HepG2 (cell line): ENCODE measurements around the gene FRAS1. TPM values are rescaled to one million over a fixed set of nuclear protein-coding genes. Genes with fewer than 3 reads are reported as not detected.

ENCODE experiments used
- ATAC-seq: fragments of 200-7000 bp; cut with Tn5 transposase; 3 replicates; pipeline ENCODE4 v1.9.1; 2020; ENCODE audit warnings: mild to moderate bottlenecking, moderate library complexity
- BruUV-seq: library from RNA; stranded (reverse); fragments of 400-500 nt; replicated peaks from 2 replicates; lab custom pipeline; 2021; lab: Mats Ljungman, UMichigan
- CTCF ChIA-PET: fragments of 300-600 bp; formaldehyde crosslinking; extraction: SDS; loops from one replicate; lab custom pipeline; 2021; ENCODE audit warnings: low total read pairs, inconsistent platforms, low intra/inter-chr PET ratio; lab: Yijun Ruan, JAX
- POLR2A ChIA-PET: fragments of 350-600 bp; sonication (Branson Sonifier 250); formaldehyde crosslinking; loops from one replicate; lab custom pipeline; 2020; ENCODE audit warnings: antibody characterized with exemption, inconsistent platforms; lab: Yijun Ruan, JAX
- DNase-seq: peaks from one replicate; pipeline ENCODE4 v3.0.0-alpha.2; 2015; ENCODE audit warnings: low spot score
- FAIRE-seq: peaks from 3 replicates; lab custom pipeline; 2011; peaks lifted over from hg19 to GRCh38; lab: Jason Lieb, UNC
- H2AFZ ChIP-seq: one replicate; pipeline ENCODE4 v1.6.1; 2011; ENCODE audit warnings: low read length, inconsistent platforms
- H3K27ac ChIP-seq: fragments of 300-600 bp; 3 replicates; pipeline ENCODE4 v1.8.0; 2011; ENCODE audit warnings: mixed run types, mild to moderate bottlenecking, mixed read lengths, low read length, inconsistent platforms; ENCODE audit not compliant: insufficient read depth; ENCODE audit errors: extremely low read length
- H3K27me3 ChIP-seq, 2 experiments: fragments of 200-600 bp in 1 of 2; 2 replicates in 1 of 2; 3 replicates in 1 of 2; pipeline versions ENCODE4 v1.6.0 to v1.8.0; 2011; ENCODE audit warnings: low read length in 2 of 2, mild to moderate bottlenecking in 2 of 2, moderate library complexity in 2 of 2, inconsistent platforms in 1 of 2; ENCODE audit not compliant: insufficient read depth in 2 of 2, control insufficient read depth in 1 of 2
- H3K36me3 ChIP-seq, 2 experiments: fragments of 200-600 bp in 1 of 2; replicated peaks in 1 of 2; 2 replicates in 1 of 2; 3 replicates in 1 of 2; pipeline versions ENCODE4 v1.5.1 to v1.8.0; 2011; ENCODE audit warnings: low read length in 2 of 2, inconsistent platforms in 1 of 2; ENCODE audit not compliant: insufficient read depth in 2 of 2, control insufficient read depth in 1 of 2
- H3K4me1 ChIP-seq: 2 replicates; pipeline ENCODE4 v1.5.1; 2012; ENCODE audit warnings: low read length, inconsistent platforms; ENCODE audit not compliant: insufficient read depth
- H3K4me2 ChIP-seq: 2 replicates; pipeline ENCODE4 v1.6.0; 2011; ENCODE audit warnings: low read depth, low read length, inconsistent platforms
- H3K4me3 ChIP-seq, 3 experiments: fragments of 200-600 bp in 1 of 3; sonication (generic), shearing (Covaris generic) in 1 of 3; replicated peaks in 1 of 3; 2 replicates each; pipeline ENCODE4 v1.5.1; 2011 to 2016; ENCODE audit warnings: low read length in 3 of 3, inconsistent platforms in 2 of 3, low read depth in 2 of 3, mild to moderate bottlenecking in 2 of 3, control low read depth in 1 of 3, mixed read lengths in 1 of 3; ENCODE audit not compliant: insufficient read depth in 1 of 3
- H3K79me2 ChIP-seq: one replicate; pipeline ENCODE4 v1.6.1; 2011; ENCODE audit warnings: low read length, inconsistent platforms; ENCODE audit not compliant: insufficient read depth
- H3K9ac ChIP-seq: 2 replicates; pipeline ENCODE4 v1.6.0; 2011; ENCODE audit warnings: mild to moderate bottlenecking, low read depth, low read length, inconsistent platforms; ENCODE audit not compliant: insufficient read depth
- H3K9me3 ChIP-seq: 2 replicates; pipeline ENCODE4 v1.5.1; 2012; ENCODE audit warnings: mild to moderate bottlenecking, low read length
- H4K20me1 ChIP-seq: 2 replicates; pipeline ENCODE4 v1.6.0; 2011; ENCODE audit warnings: inconsistent platforms, mild to moderate bottlenecking, low read length, moderate library complexity; ENCODE audit not compliant: insufficient read depth
- ATM ChIP-seq: fragments of 450-650 bp; IDR thresholded peaks from 2 replicates; pipeline ENCODE4 v1.7.1; 2017; ENCODE audit warnings: mild to moderate bottlenecking, borderline replicate concordance
- FOXC1 ChIP-seq: sonication (generic); formaldehyde crosslinking; IDR thresholded peaks from 2 replicates; pipeline ENCODE4 v1.8.0; 2022; ENCODE audit warnings: mild to moderate bottlenecking, missing genetic modification reagents, borderline replicate concordance
- FOXO1 ChIP-seq: sonication (generic); formaldehyde crosslinking; IDR thresholded peaks from 2 replicates; pipeline ENCODE4 v1.4.0; 2020; ENCODE audit warnings: missing genetic modification reagents
- GATAD2A ChIP-seq: IDR thresholded peaks from 2 replicates; pipeline ENCODE4 v1.6.1; 2016
- HOXA7 ChIP-seq: sonication (generic); formaldehyde crosslinking; IDR thresholded peaks from 2 replicates; pipeline ENCODE4 v1.8.1; 2022; ENCODE audit warnings: mild to moderate bottlenecking, missing genetic modification reagents, moderate library complexity
- JUNB ChIP-seq: sonication (generic); formaldehyde crosslinking; IDR thresholded peaks from 2 replicates; pipeline ENCODE4 v1.8.0; 2022; ENCODE audit warnings: missing genetic modification reagents, mild to moderate bottlenecking, borderline replicate concordance
- KDM3A ChIP-seq: IDR thresholded peaks from 2 replicates; pipeline ENCODE4 v1.6.1; 2018; ENCODE audit warnings: low read depth, missing compliant biosample characterization
- KDM4B ChIP-seq: sonication (generic); formaldehyde crosslinking; IDR thresholded peaks from 2 replicates; pipeline ENCODE4 v1.4.0; 2020; ENCODE audit warnings: missing genetic modification reagents
- MAFK ChIP-seq, 2 experiments: IDR thresholded peaks in 1 of 2; conservative IDR thresholded peaks in 1 of 2; 2 replicates each; pipeline ENCODE4 v1.6.1; 2011; ENCODE audit warnings: improper control_type of control experiment in 2 of 2, low read length in 2 of 2
- NFIC ChIP-seq: IDR thresholded peaks from 2 replicates; pipeline ENCODE4 v1.6.1; 2012; ENCODE audit warnings: mild to moderate bottlenecking, low read length, inconsistent platforms
- NR2C2 ChIP-seq: sonication (generic); formaldehyde crosslinking; IDR thresholded peaks from 2 replicates; pipeline ENCODE4 v1.4.0; 2020; ENCODE audit warnings: missing genetic modification reagents, mild to moderate bottlenecking, moderate library complexity, borderline replicate concordance
- SCMH1 ChIP-seq: sonication (generic); formaldehyde crosslinking; IDR thresholded peaks from 2 replicates; pipeline ENCODE4 v1.9.0; 2021; ENCODE audit warnings: missing genetic modification reagents, mild to moderate bottlenecking, borderline replicate concordance
- SNAPC2 ChIP-seq: sonication (generic); formaldehyde crosslinking; IDR thresholded peaks from 2 replicates; pipeline ENCODE4 v1.8.1; 2022; ENCODE audit warnings: mild to moderate bottlenecking, missing genetic modification reagents
- SOX13 ChIP-seq, 3 experiments: fragments of 450-650 bp in 1 of 3; sonication (generic) in 1 of 3; formaldehyde crosslinking in 1 of 3; IDR thresholded peaks in 2 of 3; conservative IDR thresholded peaks in 1 of 3; 2 replicates each; pipeline versions ENCODE4 v1.5.0 to v1.6.1; 2016 to 2020; ENCODE audit warnings: antibody characterized with exemption in 1 of 3, mild to moderate bottlenecking in 1 of 3, missing compliant biosample characterization in 1 of 3, missing genetic modification reagents in 1 of 3, moderate library complexity in 1 of 3
- SOX5 ChIP-seq: IDR thresholded peaks from 2 replicates; pipeline ENCODE4 v1.6.1; 2016; ENCODE audit warnings: borderline replicate concordance
- SOX6 ChIP-seq, 2 experiments: fragments of 450-650 bp in 1 of 2; sonication (generic) in 1 of 2; formaldehyde crosslinking in 1 of 2; IDR thresholded peaks; 2 replicates each; pipeline versions ENCODE4 v1.4.0 to v1.6.1; 2017 to 2020; ENCODE audit warnings: antibody characterized with exemption in 1 of 2, mild to moderate bottlenecking in 1 of 2, missing genetic modification reagents in 1 of 2
- ZNF230 ChIP-seq: sonication (generic); formaldehyde crosslinking; IDR thresholded peaks from 2 replicates; pipeline ENCODE4 v1.4.0; 2020; ENCODE audit warnings: mild to moderate bottlenecking, missing genetic modification reagents
- ZNF282 ChIP-seq: fragments of 450-650 bp; IDR thresholded peaks from 2 replicates; pipeline ENCODE4 v1.6.1; 2018; ENCODE audit not compliant: partially characterized antibody
- ZNF292 ChIP-seq: sonication (generic); formaldehyde crosslinking; IDR thresholded peaks from 2 replicates; pipeline ENCODE4 v1.8.1; 2022; ENCODE audit warnings: mild to moderate bottlenecking, low read depth, missing genetic modification reagents, borderline replicate concordance
- WGBS: methylation state at CpG from one replicate; pipeline ENCODE4 v1.1.6; 2017; ENCODE audit warnings: low lambda C conversion rate; 5-methylcytosine and 5-hydroxymethylcytosine counted together
- in situ Hi-C: cut with HindIII; loops from 2 replicates; pipeline ENCODE4 v1.10.0; 2017; ENCODE audit warnings: low pct_unique_long_range_greater_than_20kb; ENCODE audit not compliant: extremely low pct_ligation_motif_present
- intact Hi-C: fragments of 100-400 bp; cut with micrococcal nuclease; formaldehyde crosslinking; loops from one replicate; pipeline ENCODE4 v1.10.0; 2022; ENCODE audit not compliant: unreplicated experiment
- polyA plus RNA-seq, 8 experiments: library from polyadenylated mRNA; depleted of rRNA in 3 of 8; stranded (reverse) in 7 of 8; unstranded in 1 of 8; fragments of >200 nt; fragmentation: Illumina TruSeq in 4 of 8; extraction: Trizol in 4 of 8; gene quantifications; 2 replicates each; pipeline versions ENCODE4 v1.2.1 to v1.2.3, GENCODE V29; 2011 to 2016; ENCODE audit warnings: low read depth in 4 of 8, missing spikeins in 1 of 8, mixed read lengths in 1 of 8; ENCODE audit not compliant: insufficient read depth in 1 of 8
- total RNA-seq, 5 experiments: library from RNA; depleted of rRNA; stranded (reverse); fragments of >200 nt; fragmentation: Illumina TruSeq; extraction: Trizol; gene quantifications; 2 replicates each; pipeline ENCODE4 v1.2.3, GENCODE V29; 2016; ENCODE audit warnings: low read depth in 1 of 5
- TF ChIP-seq, protein P1 (sequence below): sonication (generic); formaldehyde crosslinking; IDR thresholded peaks from 2 replicates; pipeline ENCODE4 v1.4.0; 2020; ENCODE audit warnings: mild to moderate bottlenecking, missing genetic modification reagents

FRAS1 gene
- total and polyA plus RNA-seq, 2 of the 13 experiments (the other 11 are each of a cell fraction or from before 2014, with no cell fraction given), result 22.5 to 31.6 TPM

DNA sequence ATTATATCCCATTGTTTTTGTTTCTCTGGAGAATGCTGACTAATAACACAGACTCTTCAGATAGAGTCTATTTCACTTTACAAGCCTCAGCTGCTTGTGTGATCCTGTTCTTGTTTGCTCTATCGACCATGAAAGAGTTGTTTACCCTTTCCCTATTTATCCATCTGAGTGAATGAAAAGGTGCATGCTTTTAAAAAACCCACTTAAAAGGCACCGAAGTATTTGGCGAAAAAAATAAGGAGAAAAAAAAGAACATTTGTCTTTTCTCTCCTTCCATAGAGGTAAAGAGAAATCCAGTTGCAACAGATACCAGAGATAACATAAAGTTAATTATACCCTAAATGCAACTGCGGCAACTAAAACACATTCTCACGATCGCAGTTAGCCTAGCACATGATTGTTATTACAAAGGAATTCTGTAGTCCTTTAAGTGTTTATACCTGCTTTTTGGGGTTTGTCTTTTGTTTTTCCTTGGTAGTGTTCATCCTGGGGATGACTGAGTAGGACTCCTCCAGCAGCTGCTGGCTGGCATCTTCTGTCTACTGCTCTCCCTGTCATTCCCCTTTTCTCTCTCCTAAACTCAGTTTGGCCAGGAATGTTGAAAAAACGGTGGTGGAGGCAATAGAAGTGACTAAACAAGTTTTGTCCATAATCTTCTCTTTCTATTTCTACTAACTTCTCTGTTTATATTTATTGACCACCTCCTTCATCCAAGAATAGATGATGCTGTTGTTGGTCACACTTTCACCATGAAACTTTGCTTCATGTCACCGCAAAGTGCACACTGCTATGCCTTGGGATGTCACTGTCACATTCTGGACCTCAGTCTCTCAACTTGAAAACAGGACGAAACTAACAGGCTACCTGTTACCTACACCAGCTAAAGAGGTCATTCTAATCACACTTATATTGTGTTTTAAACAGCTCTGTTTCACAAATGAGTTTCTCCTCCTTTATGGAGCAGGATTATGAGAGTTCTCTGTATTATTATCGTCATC lies 41.9 kb upstream of the FRAS1 start (continued):
- TF ChIP-seq, protein P1, sequence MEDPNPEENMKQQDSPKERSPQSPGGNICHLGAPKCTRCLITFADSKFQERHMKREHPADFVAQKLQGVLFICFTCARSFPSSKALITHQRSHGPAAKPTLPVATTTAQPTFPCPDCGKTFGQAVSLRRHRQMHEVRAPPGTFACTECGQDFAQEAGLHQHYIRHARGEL (CRISPR knock-in tag), result no peak
- no peak for TF ChIP-seq ZNF292
- TF ChIP-seq FOXO1 (CRISPR knock-in tag), result peak; percentile 82
- peak; percentile 92; the same call in 1 of the 2 replicates for TF ChIP-seq SOX5
- TF ChIP-seq NFIC, result peak; percentile 93

GRCh38 chr4:78018271-78019049 lies 38.7 kb upstream of the FRAS1 start:
- Histone ChIP-seq H3K27me3 (no peaks in the 10 kb centered on the region), H3K79me2 (no peaks in the 10 kb centered on the region), H3K4me3 (no peak overlapping the region), H2AFZ (no peak overlapping the region), H4K20me1 (no peaks in the 10 kb centered on the region), H3K36me3 (no peaks in the 10 kb centered on the region), H3K9ac (no peak overlapping the region), H3K4me2 (no peak overlapping the region), H3K9me3 (no peaks in the 10 kb centered on the region), H3K4me1 (peaks cover 56% of the 10 kb centered on the region), H3K27ac (no peak overlapping the region)
- ChIA-PET CTCF (no interaction called here), POLR2A (interaction anchor here (1.1 kb wide), 2 partner anchors 38 to 39 kb away, joined by 3 to 4 read pairs; partner anchors contain the start of gene FRAS1)
- in situ Hi-C loops, result no loop called here
- 99% methylated on average over 3 of the region's 3 CpGs for WGBS
- intact Hi-C loops, result loop anchor here (5.0 kb wide), 1 partner anchor 39 kb away; the partner anchor contains the start of gene FRAS1
- no peak for DNase-seq
- no TSS peak for BruUV-seq
- no peak for ATAC-seq
- no peak for FAIRE-seq
- TF ChIP-seq NR2C2 (CRISPR knock-in tag) (no peak), KDM3A (CRISPR knock-in tag) (no peak), GATAD2A (CRISPR knock-in tag) (0 out of 2 replicates have a peak, but pooled peaks have one; percentile 13), JUNB (CRISPR knock-in tag) (no peak), MAFK (conservative IDR thresholded peaks at IDR 0.05 in 1 of 2, IDR thresholded peaks at IDR 0.05 in 1 of 2; ENCODE audit: low read length in 2 of 2) (peak; percentile 51 to 73; a peak in 2 of 4 replicates), ATM (no peak), SOX6 (IDR thresholded peaks at IDR 0.05) (no peak), SOX6 (CRISPR knock-in tag; IDR thresholded peaks at IDR 0.05) (no peak), FOXC1 (CRISPR knock-in tag) (no peak), ZNF230 (CRISPR knock-in tag) (no peak), KDM4B (CRISPR knock-in tag) (no peak), SOX13 (IDR thresholded peaks at IDR 0.05) (no peak), SOX13 (CRISPR knock-in tag; conservative IDR thresholded peaks at IDR 0.05 in 1 of 2, IDR thresholded peaks at IDR 0.05 in 1 of 2) (no peak), SNAPC2 (CRISPR knock-in tag) (no peak), ZNF282 (no peak), HOXA7 (CRISPR knock-in tag) (no peak), SCMH1 (no peak)
